ENCODE results near the gene S100A14.
A peak's percentile ranks its signal among the peaks of the same experiment; 100 is the strongest.
"Not testable (repeated sequence)": the region's sequence is repeated elsewhere in the genome, so short reads cannot be mapped to it uniquely, and the experiment has no call there.

The S100A14 gene

DNA sequence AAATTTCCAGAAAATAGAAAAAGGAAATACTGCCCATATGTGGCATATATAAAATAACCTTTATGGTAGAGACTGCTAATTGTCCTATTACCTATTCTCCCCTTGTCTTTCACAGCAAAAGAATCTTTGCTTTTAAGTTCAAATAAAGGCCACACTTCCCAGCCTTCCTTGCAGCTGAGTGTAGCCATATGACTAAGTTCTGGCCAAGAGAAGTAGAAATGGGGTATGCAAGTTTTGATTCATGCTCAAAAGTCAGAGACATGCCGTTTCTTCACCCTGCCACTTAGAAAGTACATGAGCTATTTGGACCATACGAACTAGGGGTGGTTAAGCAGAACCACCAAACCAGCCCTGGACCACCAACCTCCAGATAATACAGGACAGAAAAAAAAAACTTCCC, 32.1 kb downstream of the S100A14 start:
- no peak for DNase-seq

DNA sequence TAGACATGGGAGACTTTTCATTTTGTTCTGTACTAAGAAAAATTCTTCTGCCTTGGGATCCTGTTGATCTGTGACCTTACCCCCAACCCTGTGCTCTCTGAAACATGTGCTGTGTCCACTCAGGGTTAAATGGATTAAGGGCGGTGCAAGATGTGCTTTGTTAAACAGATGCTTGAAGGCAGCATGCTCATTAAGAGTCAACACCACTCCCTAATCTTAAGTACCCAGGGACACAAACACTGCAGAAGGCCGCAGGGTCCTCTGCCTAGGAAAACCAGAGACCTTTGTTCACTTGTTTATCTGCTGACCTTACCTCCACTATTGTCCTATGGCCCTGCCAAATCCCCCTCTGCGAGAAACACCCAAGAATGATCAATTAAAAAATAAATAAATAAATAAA, 32.6 kb downstream of the S100A14 start:
- not testable (repeated sequence) for DNase-seq

DNA sequence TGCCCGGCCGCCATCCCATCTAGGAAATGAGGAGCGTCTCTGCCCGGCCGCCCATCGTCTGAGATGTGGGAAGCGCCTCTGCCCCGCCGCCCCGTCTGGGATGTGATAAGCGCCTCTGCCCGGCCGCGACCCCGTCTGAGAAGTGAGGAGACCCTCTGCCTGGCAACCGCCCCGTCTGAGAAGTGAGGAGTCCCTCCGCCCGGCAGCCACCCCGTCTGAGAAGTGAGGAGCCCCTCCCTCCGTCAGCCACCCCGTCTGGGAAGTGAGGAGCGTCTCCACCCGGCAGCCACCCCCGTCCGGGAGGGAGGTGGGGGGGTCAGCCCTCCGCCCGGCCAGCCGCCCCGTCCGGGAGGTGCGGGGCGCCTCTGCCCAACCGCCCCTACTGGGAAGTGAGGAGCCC, 33.3 kb downstream of the S100A14 start:
- not testable (repeated sequence) for DNase-seq

DNA sequence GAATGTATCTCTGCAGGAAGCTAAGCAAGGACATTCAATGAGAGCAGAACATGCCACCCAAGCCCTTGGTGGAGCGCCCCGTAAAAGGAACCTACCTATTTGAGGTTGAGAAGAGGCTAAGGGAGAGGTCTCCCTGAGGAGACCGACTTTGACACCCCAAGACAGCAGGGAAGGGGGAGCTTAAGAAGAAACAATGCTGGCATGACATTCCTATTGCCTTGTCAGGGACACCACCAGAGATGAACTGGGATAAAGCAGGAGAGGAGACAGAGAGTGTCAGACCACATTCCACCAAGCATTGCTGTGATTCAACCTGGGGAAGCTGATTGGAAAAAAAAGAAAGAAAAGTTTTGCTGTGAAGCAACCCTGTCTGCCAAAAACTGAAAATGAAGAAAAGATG, 37.2 kb downstream of the S100A14 start:
- no peak for DNase-seq

DNA sequence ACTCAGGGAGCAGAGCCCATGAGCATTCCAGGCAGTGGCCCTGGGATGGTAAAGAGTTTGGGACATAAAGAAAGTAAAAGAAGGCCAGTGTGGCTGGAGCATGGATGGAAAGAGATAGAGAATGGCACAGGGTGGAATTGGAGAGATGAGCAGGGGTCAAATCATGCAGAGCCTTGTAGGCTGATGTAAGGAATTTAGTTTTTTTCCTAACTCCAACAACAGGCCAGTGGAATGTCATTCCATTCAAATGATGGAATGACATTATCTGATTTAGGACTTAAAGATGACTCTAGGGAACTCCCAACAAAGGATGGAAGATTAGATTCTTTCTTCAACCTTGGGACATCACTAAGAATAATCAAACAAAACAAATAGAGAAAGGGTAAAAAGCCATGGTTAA, 37.6 kb downstream of the S100A14 start:
- no peak for DNase-seq

DNA sequence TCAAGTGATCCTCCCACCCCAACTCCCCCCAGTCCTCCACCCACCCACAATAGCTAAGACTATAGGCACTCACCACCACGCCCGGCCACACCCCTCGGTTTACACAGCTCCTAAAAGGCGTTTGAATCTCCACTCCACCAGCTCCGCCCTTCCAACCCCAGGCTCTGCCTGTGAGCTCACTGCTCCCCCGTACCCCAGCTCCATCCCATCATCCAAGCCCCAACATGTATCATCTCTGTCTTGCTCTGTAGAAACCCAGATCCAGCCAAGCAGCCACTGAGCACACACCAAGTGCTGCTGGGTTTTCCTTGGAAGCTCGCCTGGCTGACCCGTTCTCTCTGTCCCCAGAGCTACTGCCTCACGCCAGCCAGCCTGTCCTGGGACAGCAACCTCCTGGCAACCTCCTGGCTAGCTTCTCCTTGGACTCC, 38.5 kb downstream of the S100A14 start:
- no peak for DNase-seq

DNA sequence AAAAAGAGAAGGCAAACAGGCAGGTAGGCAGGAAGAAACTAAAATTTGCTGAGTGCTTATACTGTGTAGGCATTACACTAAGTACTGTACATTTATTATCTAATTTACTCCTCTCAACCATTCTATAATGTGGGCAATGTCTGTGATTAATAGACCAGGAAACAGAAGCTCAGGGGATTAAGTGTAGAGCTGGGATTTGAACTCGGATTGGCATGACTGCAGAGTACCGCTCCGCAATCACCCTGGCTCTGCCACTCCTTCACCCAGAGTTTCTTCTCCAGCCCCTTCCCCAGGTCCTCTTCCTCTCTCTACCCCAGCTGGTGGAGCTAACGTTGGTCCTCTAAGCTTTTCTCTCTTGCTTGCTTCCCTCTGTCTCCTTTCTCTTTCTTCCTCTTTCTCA, 39.0 kb downstream of the S100A14 start:
- no peak for DNase-seq

DNA sequence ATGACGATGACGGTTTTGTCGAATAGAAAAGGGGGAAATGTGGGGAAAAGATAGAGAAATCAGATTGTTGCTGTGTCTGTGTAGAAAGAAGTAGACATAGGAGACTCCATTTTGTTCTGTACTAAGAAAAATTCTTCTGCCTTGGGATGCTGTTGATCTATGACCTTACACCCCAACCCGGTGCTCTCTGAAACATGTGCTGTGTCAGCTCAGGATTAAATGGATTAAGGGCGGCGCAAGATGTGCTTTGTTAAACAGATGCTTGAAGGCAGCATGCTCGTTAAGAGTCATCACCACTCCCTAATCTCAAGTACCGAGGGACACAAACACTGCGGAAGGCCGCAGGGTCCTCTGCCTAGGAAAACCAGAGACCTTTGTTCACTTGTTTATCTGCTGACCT, 40.6 kb downstream of the S100A14 start:
- not testable (repeated sequence) for DNase-seq

DNA sequence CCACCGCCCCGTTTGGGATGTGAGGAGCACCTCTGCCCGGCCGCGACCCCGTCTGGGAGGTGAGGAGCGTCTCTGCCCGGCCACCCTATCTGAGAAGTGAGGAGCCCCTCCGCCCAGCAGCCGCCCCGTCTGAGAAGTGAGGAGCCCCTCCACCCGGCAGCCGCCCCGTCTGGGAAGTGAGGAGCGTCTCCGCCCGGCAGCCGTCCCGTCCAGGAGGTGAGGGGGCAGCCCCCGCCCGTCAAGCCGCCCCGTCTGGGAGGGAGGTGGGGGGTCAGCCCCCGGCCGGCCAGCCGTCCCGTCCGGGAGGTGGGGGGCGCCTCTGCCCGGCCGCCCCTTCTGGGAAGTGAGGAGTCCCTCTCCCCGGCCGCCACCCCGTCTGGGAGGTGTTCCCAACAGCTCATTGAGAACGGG, 41.0 kb downstream of the S100A14 start:
- DNase-seq = not testable (repeated sequence)

DNA sequence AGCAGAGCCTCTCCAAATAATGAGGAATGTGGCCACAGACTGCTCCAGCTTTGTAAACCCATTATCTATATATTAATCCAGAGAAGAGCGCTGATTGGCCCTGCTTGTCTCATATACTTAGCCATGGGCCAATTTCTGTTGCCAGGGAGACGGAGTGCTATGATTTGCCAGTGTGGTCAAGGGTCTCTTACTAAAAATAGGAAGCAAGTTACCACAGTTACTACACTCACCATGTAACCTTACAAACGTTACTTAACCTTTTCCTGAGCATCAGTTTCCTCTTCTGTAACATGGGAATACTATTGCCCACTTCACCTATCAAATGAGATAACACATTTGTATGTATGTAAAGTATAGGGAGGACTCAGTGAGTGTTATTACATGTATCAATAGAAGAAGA, 42.8 kb downstream of the S100A14 start:
- DNase-seq = no peak

DNA sequence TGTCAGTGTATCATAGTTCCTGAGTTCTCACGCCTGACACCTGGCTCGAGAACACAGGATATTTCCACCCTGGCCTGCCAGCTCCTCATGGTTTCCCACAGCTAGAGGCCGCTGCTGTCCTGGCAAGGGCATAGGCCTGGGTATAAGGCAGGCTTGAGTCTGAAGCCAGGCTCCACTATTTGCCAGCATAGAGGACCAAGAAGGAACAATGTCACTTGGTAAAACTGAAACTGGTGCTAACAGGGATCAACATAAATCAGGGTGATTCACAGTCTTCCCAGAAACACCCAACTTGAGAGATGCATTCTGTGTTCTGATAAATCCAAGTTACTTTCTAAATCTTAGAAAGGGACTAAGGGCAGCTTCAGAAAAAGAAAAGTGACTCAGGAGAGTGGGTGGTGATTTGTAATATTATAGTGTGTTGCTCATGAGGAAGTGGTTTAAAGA, 43.5 kb downstream of the S100A14 start:
- peak; percentile 54 to 71 for DNase-seq

DNA sequence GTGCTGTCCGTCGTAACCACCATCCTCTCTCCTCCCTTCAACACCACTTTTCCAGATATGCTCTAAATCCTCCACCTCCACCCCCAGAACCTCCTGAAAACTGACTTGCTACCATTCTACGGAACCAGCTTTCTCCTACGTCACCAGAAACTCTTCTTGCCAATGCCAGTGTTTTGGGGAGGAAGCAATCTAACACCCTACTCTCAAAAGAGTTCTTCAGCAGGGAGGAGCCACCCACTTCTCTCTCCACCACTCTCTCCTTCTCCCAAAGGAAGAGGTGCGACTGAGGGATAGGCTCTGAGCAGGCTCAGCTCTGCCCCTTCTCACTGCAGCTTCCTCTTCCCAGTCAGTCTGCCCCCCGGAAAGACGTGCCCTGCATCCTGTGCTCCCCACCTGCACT, 44.4 kb downstream of the S100A14 start:
- no peak for DNase-seq

DNA sequence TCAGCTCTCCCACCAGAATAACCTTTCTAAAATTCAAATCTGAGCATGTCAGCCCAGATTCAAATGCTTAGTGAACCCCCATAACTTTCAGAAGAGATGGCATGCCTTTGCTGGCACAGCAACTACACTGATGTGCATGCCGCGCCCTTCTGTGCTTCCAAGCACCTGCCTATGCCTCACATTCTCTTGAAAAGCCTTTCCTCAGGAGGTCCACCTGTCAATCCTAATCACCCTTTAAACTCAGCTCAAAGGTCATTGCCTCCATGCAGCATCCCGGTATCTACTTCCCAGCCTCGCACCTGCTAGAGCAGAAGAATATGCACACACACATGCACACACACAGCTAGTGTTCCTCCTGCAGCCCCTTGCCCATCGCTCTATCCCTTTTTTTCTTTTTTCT, 45.3 kb downstream of the S100A14 start:
- DNase-seq = no peak

DNA sequence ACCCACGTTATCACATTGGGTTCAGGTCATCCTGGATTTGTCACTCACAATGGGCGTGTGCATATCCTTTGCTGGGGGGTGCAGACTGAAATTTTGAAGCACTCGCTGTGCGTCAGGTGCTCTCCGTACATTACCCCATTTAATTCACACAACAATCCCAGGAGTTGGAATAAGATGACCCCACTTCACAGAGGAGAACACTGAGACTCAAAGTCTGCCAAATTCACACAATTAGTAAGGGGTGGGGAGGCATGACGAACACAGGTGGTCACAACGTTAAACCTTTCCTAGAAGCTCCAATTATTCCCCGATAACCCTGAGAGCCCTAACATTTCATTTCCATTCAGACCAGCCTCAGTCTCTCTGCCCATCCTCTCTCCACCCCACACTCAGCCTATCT, 46.7 kb downstream of the S100A14 start:
- no peak for DNase-seq

DNA sequence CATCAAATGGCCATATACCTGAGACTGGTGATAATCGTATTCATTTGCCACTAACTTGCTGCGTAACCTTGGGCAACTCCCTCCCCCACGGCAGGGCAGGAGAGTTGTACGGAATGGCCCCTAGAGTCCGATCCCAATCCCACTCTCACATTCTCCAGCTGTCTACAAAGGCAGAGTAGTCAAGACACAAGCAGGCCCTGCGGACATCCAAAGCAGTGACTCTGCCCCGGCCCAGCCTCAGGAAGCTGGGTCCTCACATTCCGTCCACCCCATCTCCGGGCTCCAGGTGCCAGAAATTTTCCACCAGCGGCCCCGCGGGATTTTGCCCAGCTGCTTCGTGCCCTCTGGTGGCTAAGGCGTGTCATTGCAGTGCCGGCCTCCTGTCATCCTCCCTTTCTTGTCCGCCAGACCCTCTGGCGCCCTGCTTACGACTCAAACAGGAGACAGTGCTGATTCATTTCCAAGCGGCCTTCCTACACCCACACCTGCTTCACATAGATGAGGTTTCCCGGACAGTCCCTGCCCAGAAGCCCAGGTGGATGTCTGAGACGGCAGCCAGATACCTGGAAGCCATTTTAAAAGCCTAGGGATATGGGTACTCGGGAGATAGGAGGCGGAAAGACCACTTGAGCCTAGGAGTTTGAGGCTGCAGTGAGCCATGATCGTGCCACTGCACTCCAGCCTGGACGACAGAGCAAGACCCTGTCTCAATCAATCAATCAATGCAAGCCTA, 47.6 kb downstream of the S100A14 start:
- peak; percentile 82 to 83 for DNase-seq

DNA sequence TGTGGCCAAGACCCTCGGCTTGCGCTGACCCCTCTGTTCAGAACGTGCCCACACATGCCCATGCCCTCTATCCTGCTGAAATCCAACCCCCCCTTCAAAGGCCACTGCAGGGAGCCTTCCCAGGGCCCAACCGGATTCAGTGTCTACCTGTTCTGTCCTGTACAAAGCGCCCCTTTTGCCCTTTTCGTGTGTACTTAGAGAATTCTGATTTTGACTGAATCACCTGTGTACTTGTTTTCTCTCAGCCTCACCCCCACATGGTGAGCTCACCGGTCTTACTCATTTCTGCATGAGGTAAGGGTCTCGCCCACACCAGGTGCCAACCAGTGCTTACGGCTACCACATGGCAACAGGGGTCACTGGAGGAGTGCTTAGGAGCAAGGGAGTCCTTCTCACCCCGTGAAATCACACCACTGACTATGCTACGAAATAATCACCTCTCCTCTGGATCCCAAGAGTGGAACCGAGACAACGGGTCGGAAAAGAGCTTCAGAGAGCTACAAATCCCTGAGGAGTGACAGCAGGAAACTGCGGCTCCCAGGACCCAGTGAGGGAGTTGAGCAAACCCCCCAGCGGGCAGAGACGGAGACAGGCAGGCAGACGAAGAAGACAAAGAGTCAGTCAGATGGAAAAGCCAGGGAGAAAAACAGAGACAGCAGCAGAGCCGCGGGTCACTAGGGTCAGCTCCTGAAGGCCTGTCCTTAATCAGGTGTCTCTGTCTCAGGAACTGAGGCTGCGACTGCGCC, 48.3 kb downstream of the S100A14 start:
- DNase-seq = no peak

DNA sequence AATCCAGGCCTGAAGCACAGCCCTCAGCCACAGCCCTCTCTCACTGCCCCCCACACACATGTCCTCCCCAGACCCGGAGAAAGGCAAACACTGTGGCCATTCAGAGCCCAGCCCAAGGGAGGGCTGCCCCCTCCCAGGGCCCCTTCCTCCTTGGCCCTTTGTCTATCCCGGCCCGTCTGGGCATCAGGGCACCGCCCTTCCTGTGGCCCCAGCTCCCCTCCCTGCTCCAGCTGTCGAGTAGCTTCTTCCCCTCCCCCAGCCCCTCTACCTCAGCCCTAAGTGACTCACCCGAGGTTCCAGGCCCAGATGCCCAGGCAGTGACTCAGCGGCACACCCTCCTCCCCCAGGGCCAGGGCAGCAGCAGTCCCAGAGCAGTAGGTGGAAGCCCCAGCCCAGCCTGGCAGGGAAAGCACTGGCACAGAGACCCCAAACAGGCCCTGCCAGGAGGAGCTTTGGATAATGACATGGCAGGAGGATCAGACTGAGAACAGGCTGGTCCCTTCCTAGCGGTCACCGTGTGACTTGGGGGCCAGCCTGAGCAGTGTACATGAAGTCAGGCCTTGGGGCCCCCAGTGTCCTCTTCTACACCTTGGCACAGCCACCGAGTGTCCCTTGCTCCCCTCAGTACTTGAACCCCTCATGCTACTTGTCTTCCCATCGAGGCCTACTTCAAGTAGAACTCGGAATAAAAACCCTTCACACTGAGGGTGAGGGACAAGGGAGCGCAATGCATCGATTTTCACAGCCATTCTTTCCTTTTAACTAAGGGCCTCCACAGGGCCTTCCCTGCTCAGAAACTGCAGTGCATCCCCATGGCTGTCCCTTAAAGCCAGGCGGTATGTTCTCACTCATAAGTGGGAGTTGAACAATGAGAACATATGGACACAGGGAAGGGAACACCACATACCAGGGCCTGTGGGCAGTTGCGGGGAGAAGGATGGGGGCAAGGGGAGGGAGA, 49.4 kb downstream of the S100A14 start:
- peak; percentile 78 to 90 for DNase-seq

DNA sequence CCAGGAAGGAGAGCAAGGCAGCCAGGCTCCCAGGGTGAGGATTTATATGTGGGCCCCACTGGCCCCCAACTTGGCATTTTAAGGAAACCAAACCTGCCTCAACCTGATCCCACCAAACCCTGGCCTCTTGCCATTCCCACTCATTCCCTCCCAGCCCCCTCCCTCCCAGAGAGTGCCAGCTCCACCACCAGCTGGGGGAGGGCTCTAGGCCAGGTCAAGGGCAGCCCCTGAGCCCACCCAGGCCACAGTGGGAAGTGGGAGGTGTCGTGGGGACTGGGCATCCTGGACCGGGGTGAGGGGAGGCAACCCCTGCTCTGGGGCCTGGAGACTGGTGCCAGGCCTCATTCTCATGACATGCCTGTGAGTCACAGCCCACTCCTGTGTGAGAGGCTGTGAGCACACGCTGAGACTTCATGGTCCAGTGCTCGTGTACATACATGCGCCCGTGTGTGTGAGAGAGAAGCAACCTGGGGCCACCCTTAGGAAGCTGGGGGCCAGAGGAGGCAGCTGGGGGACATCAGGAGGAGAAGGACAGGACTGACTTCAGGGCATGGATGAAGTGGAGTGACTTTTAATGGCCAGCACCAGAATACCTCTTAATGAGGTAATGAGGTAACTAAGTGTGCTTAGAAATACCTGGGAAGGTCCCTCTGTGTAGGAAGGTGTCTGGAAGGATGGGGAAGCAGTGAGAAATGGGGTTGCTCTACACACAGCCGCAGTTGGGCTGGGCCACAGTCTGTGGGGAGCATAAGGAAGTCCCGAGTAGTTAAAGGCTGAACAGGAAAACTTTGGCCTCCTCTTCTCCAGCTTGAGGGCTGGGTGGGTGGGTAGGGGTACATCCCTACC, 50.4 kb downstream of the S100A14 start, which contains the start of gene S100A2:
Gene S100A2 (minus strand): TSS at position 316 of the 846 bp plus-strand sequence. CDS start 1,967 bp downstream, outside the sequence.
- peak; percentile 21 to 70 for DNase-seq
